ENCODE results near the gene TBC1D10B.
A peak's percentile ranks its signal among the peaks of the same experiment; 100 is the strongest.

Gene TBC1D10B

GRCh38 chr16:30372038-30372712 lies 1.9 kb upstream of the TBC1D10B start:
- peak; percentile 65 for DNase-seq (ENCODE audit: low spot score)

DNA sequence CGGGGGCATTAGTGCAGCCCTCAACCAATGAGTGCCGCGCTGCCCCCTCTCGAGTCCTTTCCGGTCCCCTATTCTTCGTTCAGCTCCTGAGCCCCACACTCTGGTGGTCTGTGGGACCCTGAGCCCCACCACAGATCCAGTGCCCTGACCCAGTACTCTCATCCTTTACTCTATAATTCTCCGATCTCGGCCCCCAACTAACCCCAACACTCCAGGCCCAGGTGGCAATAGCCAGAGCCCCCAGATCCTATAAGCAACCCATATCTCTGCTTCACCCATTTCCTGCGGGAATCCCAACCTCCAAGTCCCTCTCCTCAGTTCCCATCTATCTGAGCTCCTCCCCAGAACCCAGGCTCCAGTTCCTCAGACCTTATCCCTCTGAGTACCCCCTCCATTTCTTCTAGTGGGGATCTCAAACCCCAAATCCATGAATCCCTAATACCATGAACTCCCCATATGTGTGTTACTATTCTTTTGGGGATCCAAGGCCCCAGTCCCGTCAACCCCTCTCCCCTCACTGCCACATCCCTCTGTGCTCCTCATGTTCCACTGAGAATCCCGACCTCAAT lies 1.0 kb upstream of the TBC1D10B start:
- no peak for DNase-seq (ENCODE audit: low spot score)

GRCh38 chr16:30369938-30370455 lies 297 bp downstream of the TBC1D10B start:
- no peak for DNase-seq (ENCODE audit: low spot score)

GRCh38 chr16:30369091-30369937 lies 980 bp downstream of the TBC1D10B start:
- peak; percentile 33 for DNase-seq (ENCODE audit: low spot score)

- peak; percentile 35 for DNase-seq (ENCODE audit: low spot score)
Measured at GRCh38 chr16:30368792-30369090, 1.6 kb downstream of the TBC1D10B start.

GRCh38 chr16:30368122-30368791 lies 2.0 kb downstream of the TBC1D10B start:
- DNase-seq (ENCODE audit: low spot score), result no peak

GRCh38 chr16:30367349-30368009 lies 2.8 kb downstream of the TBC1D10B start:
- no peak for DNase-seq (ENCODE audit: low spot score)

DNA sequence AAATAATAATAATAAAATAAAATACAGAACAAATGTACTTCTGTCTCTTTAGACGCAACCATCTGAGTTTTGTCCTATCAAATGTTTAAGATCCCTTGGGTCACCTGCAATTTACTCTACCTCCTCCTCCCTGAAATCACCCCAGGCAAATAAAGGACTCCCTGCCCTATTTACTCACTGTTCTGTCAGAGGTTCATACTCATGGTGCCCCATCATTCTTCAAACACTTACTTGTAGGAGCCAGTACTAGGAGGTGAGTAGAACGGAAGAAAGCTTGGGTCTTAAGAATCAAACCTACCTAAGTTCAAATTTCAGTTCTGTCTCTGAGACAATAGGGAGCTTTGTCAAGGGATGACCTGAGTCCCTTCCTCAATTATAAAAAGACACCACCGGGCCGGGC lies 3.8 kb downstream of the TBC1D10B start:
- DNase-seq (ENCODE audit: low spot score), result no peak

GRCh38 chr16:30365200-30365599 lies 5.1 kb downstream of the TBC1D10B start:
- DNase-seq (ENCODE audit: low spot score), result no peak

DNA sequence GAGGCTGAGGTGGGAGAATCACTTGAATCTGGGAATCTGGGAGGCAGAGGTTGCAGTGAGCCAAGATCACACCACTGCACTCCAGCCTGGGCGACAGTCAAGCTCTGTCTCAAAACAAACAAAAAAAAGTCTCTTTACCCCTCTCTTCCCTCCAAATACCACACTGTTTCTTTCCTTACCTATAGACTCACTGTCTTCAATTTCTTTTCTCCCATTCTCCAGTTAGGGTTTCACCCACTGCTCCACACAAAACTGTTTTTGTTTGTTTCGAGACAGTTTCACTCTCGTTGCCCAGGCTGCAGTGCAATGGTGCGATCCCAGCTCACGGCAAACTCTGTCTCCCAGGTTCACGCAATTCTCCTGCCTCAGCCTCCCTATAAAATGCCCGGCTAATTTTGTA lies 9.1 kb downstream of the TBC1D10B start:
- DNase-seq (ENCODE audit: low spot score), result no peak

DNA sequence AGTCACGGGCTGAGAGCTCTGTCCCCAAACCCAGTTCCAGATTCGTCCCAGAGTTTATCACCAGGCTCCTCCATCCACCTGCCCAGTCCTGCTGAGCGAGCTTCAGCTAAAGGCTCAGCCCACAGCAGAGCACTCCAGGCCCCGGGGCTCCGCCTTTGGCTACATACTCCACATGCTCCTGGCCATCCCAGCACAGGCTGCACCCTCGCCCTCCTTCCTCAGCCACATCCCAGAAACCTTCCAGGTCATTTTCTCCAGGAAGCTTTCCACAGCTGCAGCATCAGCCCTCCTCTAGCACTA lies 10.5 kb downstream of the TBC1D10B start:
- DNase-seq (ENCODE audit: low spot score), result no peak

- DNase-seq (ENCODE audit: low spot score), result no peak
Measured at GRCh38 chr16:30358990-30359870, 11.1 kb downstream of the TBC1D10B start.

GRCh38 chr16:30358577-30358936 lies 11.7 kb downstream of the TBC1D10B start:
- no peak for DNase-seq (ENCODE audit: low spot score)

- DNase-seq (ENCODE audit: low spot score), result no peak
Measured at GRCh38 chr16:30357715-30358576, 12.3 kb downstream of the TBC1D10B start.

- no peak for DNase-seq (ENCODE audit: low spot score)
Measured at GRCh38 chr16:30357085-30357714, 13.1 kb downstream of the TBC1D10B start.

GRCh38 chr16:30356401-30357084 lies 13.8 kb downstream of the TBC1D10B start:
- DNase-seq (ENCODE audit: low spot score), result no peak

DNA sequence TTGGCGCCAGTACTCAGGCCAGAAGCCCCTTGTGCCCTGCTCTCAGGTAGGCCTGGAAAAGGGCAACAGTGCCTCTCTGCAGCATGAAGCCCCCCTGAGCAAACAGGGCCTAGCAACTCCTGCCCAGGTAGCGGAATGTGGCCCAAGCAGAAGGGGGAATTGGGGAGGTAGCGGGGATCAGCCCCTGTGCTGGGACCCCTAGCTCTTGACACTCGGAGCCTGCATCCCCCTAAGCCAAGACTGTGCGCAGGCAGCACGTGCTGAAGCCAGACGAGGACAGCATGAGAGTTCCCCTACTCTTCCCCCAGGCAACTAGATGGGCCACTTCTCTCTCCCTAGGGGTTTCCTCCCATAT lies 14.4 kb downstream of the TBC1D10B start:
- DNase-seq (ENCODE audit: low spot score), result no peak

DNA sequence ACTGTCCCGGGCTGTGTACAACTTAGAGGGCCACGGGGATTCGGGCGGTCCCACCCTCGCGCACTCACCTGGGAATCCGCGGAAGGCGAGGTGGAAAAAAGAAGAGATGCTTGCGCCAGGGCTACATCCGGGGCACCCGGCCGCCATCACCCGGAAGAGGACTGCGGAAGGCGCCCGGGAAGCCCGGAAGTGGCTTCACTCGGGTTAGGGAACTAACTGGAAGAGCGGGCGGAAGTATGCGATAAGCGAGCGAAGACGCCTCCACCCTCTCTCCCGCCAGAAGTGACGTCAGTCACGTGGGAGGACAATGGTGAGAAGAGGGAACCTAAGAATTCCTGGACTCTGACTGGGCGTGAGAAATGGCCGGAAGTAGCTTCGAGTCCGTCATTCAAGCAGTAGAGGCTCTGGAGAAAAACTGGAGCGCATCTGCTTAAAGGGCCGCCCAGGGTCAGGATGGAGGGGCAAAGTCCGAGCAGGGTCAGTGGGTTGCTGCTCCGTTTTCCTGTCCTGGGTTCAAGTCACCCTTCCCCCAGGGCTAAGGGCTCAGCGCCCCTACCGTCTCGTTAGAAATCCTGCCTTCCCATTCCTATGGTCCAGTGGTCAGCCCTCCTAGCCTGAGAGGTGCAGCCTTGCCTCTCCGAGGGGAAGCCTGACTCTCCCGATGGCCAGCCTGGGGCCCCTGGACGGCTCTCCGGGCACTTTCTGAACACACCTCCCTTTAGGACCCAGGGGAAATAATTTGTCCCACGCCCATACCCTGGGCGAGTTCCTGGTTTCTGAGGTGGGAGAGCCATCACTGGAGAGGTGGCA lies 14.9 kb downstream of the TBC1D10B start, which contains the start of gene CD2BP2:
CD2BP2 (minus strand) TSS at position 165 of the 810 bp plus-strand sequence. CDS start 627 bp downstream, outside the sequence.
- DNase-seq (ENCODE audit: low spot score), result peak; percentile 94

Data from NAMALWA (cell line).